ENCODE measurements around the gene RNPEPL1. TPM values are rescaled to one million over a fixed set of nuclear protein-coding genes. Genes with fewer than 3 reads are reported as not detected.
A peak's percentile ranks its signal among the peaks of the same experiment; 100 is the strongest.
"Not testable (repeated sequence)": the region's sequence is repeated elsewhere in the genome, so short reads cannot be mapped to it uniquely, and the experiment has no call there.

Gene RNPEPL1
- total and polyA plus RNA-seq, 2 experiments from 2014 or later: 46.3 to 57.2 TPM

GRCh38 chr2:240560084-240560479 lies 8.2 kb upstream of the RNPEPL1 start, which contains the start of gene DUSP28:
Gene DUSP28, plus strand, starts transcription at chr2:240560357. Its CDS starts 328 bp downstream, at chr2:240560685.
- H2AFZ ChIP-seq: peak within 1 kb of the TSS; percentile 66
- peak within 1 kb of the TSS; percentile 67 for H3K4me3 ChIP-seq
- peak; percentile 94 for DNase-seq (ENCODE audit: low spot score)
- no peaks in the 10 kb centered on the region for H3K9me3 ChIP-seq (ENCODE audit: low read depth)
- no peaks in the 10 kb centered on the region for H3K9me2 ChIP-seq (replicated peaks; ENCODE audit: insufficient read depth)
- H3K36me3 ChIP-seq (replicated peaks; ENCODE audit: insufficient read depth, low read depth): no peaks in the 10 kb centered on the region
- peaks cover 18% of the 10 kb centered on the region for H4K20me1 ChIP-seq (ENCODE audit: insufficient read depth, poor library complexity, severe bottlenecking)
- TF ChIP-seq EZH2 (IDR thresholded peaks at IDR 0.05; ENCODE audit: borderline replicate concordance): no peak
- no peak for TF ChIP-seq EZH2phosphoT487 (IDR thresholded peaks at IDR 0.05; ENCODE audit: low read depth, severe bottlenecking, unreplicated experiment)
- no peak for TF ChIP-seq CTCF (IDR thresholded peaks at IDR 0.05; ENCODE audit: poor library complexity)
- peak within 1 kb of the TSS; percentile 82 for H3K4me2 ChIP-seq
- WGBS (ENCODE audit: low lambda C conversion rate, missing lambda C conversion rate): 1% methylated on average over 28 of the region's 39 CpGs
- H3K4me1 ChIP-seq (ENCODE audit: insufficient read depth): peaks cover 34% of the 10 kb centered on the region
- H3K27ac ChIP-seq: peak within 1 kb of the TSS; percentile 100
- H3K27me3 ChIP-seq: no peaks in the 10 kb centered on the region
- H3K79me2 ChIP-seq: peaks cover 66% of the 10 kb centered on the region

- H3K9me3 ChIP-seq (ENCODE audit: low read depth): no peaks in the 10 kb centered on the region
- no peaks in the 10 kb centered on the region for H3K36me3 ChIP-seq (replicated peaks; ENCODE audit: insufficient read depth, low read depth)
- H3K27ac ChIP-seq: peak overlapping the region; percentile 100
- no peak for TF ChIP-seq EZH2phosphoT487 (IDR thresholded peaks at IDR 0.05; ENCODE audit: low read depth, severe bottlenecking, unreplicated experiment)
- no peak for TF ChIP-seq EZH2 (IDR thresholded peaks at IDR 0.05; ENCODE audit: borderline replicate concordance)
- TF ChIP-seq CTCF (IDR thresholded peaks at IDR 0.05; ENCODE audit: poor library complexity): no peak
- H2AFZ ChIP-seq: peak overlapping the region; percentile 66
- under 1% methylated on average over 84 of the region's 101 CpGs for WGBS (ENCODE audit: low lambda C conversion rate, missing lambda C conversion rate)
- H3K9me2 ChIP-seq (replicated peaks; ENCODE audit: insufficient read depth): no peaks in the 10 kb centered on the region
- H4K20me1 ChIP-seq (ENCODE audit: insufficient read depth, poor library complexity, severe bottlenecking): peaks cover 18% of the 10 kb centered on the region
- peak; percentile 100 for DNase-seq (ENCODE audit: low spot score)
- peaks cover 60% of the 10 kb centered on the region for H3K79me2 ChIP-seq
- H3K27me3 ChIP-seq: no peaks in the 10 kb centered on the region
- peak overlapping the region; percentile 82 for H3K4me2 ChIP-seq
- H3K4me1 ChIP-seq (ENCODE audit: insufficient read depth): peaks cover 40% of the 10 kb centered on the region
- peak overlapping the region; percentile 67 for H3K4me3 ChIP-seq
Measured at GRCh38 chr2:240560480-240561324, 7.6 kb upstream of the RNPEPL1 start.

GRCh38 chr2:240561325-240561971 lies 6.8 kb upstream of the RNPEPL1 start:
- H2AFZ ChIP-seq: peak overlapping the region; percentile 12
- WGBS (ENCODE audit: low lambda C conversion rate, missing lambda C conversion rate): 26% methylated on average over 14 of the region's 14 CpGs
- no peaks in the 10 kb centered on the region for H3K36me3 ChIP-seq (replicated peaks; ENCODE audit: insufficient read depth, low read depth)
- H3K79me2 ChIP-seq: peaks cover 54% of the 10 kb centered on the region
- DNase-seq (ENCODE audit: low spot score): peak; percentile 63
- H3K9me3 ChIP-seq (ENCODE audit: low read depth): no peaks in the 10 kb centered on the region
- H3K9me2 ChIP-seq (replicated peaks; ENCODE audit: insufficient read depth): no peaks in the 10 kb centered on the region
- peak overlapping the region; percentile 94 for H3K27ac ChIP-seq
- no peaks in the 10 kb centered on the region for H3K27me3 ChIP-seq
- H3K4me2 ChIP-seq: peak overlapping the region; percentile 82
- peaks cover 45% of the 10 kb centered on the region for H3K4me1 ChIP-seq (ENCODE audit: insufficient read depth)
- TF ChIP-seq EZH2phosphoT487 (IDR thresholded peaks at IDR 0.05; ENCODE audit: low read depth, severe bottlenecking, unreplicated experiment): no peak
- TF ChIP-seq CTCF (IDR thresholded peaks at IDR 0.05; ENCODE audit: poor library complexity): no peak
- TF ChIP-seq EZH2 (IDR thresholded peaks at IDR 0.05; ENCODE audit: borderline replicate concordance): no peak
- H3K4me3 ChIP-seq: peak overlapping the region; percentile 16
- H4K20me1 ChIP-seq (ENCODE audit: insufficient read depth, poor library complexity, severe bottlenecking): peaks cover 18% of the 10 kb centered on the region

GRCh38 chr2:240563231-240563630 lies 5.1 kb upstream of the RNPEPL1 start:
- H3K4me2 ChIP-seq: not testable (repeated sequence)

More at GRCh38 chr2:240563231-240563630, 5.1 kb upstream of the RNPEPL1 start:
- not testable (repeated sequence) for H3K36me3 ChIP-seq (replicated peaks; ENCODE audit: insufficient read depth, low read depth); H2AFZ ChIP-seq; H3K27me3 ChIP-seq; H3K9me2 ChIP-seq (replicated peaks; ENCODE audit: insufficient read depth); H3K4me3 ChIP-seq; H3K9me3 ChIP-seq (ENCODE audit: low read depth); DNase-seq (ENCODE audit: low spot score)
- Histone ChIP-seq H3K4me1 (ENCODE audit: insufficient read depth) (peaks cover 51% of the 10 kb centered on the region), H4K20me1 (ENCODE audit: insufficient read depth, poor library complexity, severe bottlenecking) (peaks cover 11% of the 10 kb centered on the region), H3K27ac (peak overlapping the region; percentile 94), H3K79me2 (peaks cover 42% of the 10 kb centered on the region)
- 97% methylated on average over 17 of the region's 17 CpGs for WGBS (ENCODE audit: low lambda C conversion rate, missing lambda C conversion rate)

Measured in hepatocyte (in vitro differentiated cells).